Right ventricle myocardium inferior (tissue), 1 donor: ENCODE results near the gene MARCHF3. TPM values are rescaled to one million over a fixed set of nuclear protein-coding genes. Genes with fewer than 3 reads are reported as not detected.
A peak's percentile ranks its signal among the peaks of the same experiment; 100 is the strongest.
"Not testable (repeated sequence)": the region's sequence is repeated elsewhere in the genome, so short reads cannot be mapped to it uniquely, and the experiment has no call there.

Experiments
- ATAC-seq: fragments of 200-7000 bp; cut with Tn5 transposase; one replicate; pipeline ENCODE4 v1.9.1; 2020; ENCODE audit warnings: mild to moderate bottlenecking, moderate library complexity
- DNase-seq: peaks from one replicate; pipeline ENCODE4 v3.0.0; 2021; ENCODE audit errors: missing footprints
- intact Hi-C: fragments of 100-400 bp; cut with DNase I; formaldehyde crosslinking; loops from one replicate; pipeline ENCODE4 v1.11.0; 2022
- total RNA-seq: library from RNA; stranded (reverse); fragmentation: NEBNext Ultra II Directional; extraction: Animal tissue kit (Norgen Biotek cat#: 25700); gene quantifications from one replicate; pipeline ENCODE4 v1.2.1, GENCODE V29; 2021
- donor health status: DM: no; HTN: yes; CAD: no; lungs with severe emphysema.

Gene MARCHF3
- total RNA-seq, 1 donor from 2014 or later = 30.1 TPM

GRCh38 chr5:126914801-126915436 lies 115.4 kb downstream of the MARCHF3 start:
- ATAC-seq (peak; percentile 57), DNase-seq (no peak)
- intact Hi-C loops = no loop called here

- intact Hi-C loops = no loop called here
- no peak for DNase-seq
- ATAC-seq = no peak
These were observed 117.7 kb downstream of the MARCHF3 start for GRCh38 chr5:126912616-126913200.

- no peak for DNase-seq
- intact Hi-C loops = no loop called here
- no peak for ATAC-seq
These were observed 118.4 kb downstream of the MARCHF3 start for GRCh38 chr5:126911986-126912385.

GRCh38 chr5:126909856-126910255 lies 120.5 kb downstream of the MARCHF3 start:
- no peak for ATAC-seq
- intact Hi-C loops = no loop called here
- no peak for DNase-seq

- intact Hi-C loops, DNase-seq, ATAC-seq: not testable (repeated sequence)
These were observed 126.0 kb downstream of the MARCHF3 start for GRCh38 chr5:126904407-126904806.

GRCh38 chr5:126900796-126901195 lies 129.6 kb downstream of the MARCHF3 start:
- DNase-seq (no peak), ATAC-seq (no peak)
- intact Hi-C loops = no loop called here

GRCh38 chr5:126899476-126899875 lies 130.9 kb downstream of the MARCHF3 start:
- DNase-seq = no peak
- no peak for ATAC-seq
- intact Hi-C loops = no loop called here

- DNase-seq (no peak), ATAC-seq (no peak)
- intact Hi-C loops = no loop called here
These were observed 132.3 kb downstream of the MARCHF3 start for GRCh38 chr5:126897851-126898630.

GRCh38 chr5:126896170-126896702 lies 134.1 kb downstream of the MARCHF3 start:
- intact Hi-C loops = no loop called here
- ATAC-seq = no peak
- no peak for DNase-seq

GRCh38 chr5:126895712-126896111 lies 134.6 kb downstream of the MARCHF3 start:
- intact Hi-C loops, ATAC-seq, DNase-seq: not testable (repeated sequence)

GRCh38 chr5:126890414-126890813 lies 139.9 kb downstream of the MARCHF3 start:
- ATAC-seq, DNase-seq, intact Hi-C loops: not testable (repeated sequence)

GRCh38 chr5:126888175-126888574 lies 142.2 kb downstream of the MARCHF3 start:
- intact Hi-C loops = no loop called here
- ATAC-seq = no peak
- no peak for DNase-seq

- intact Hi-C loops = no loop called here
- no peak for DNase-seq
- peak; percentile 68 for ATAC-seq
These were observed 146.0 kb downstream of the MARCHF3 start for GRCh38 chr5:126884269-126884819.

GRCh38 chr5:126883564-126884245 lies 146.7 kb downstream of the MARCHF3 start:
- no peak for ATAC-seq
- no peak for DNase-seq
- intact Hi-C loops = no loop called here

- DNase-seq (no peak), ATAC-seq (no peak)
- intact Hi-C loops = no loop called here
These were observed 148.3 kb downstream of the MARCHF3 start for GRCh38 chr5:126881821-126882600.

GRCh38 chr5:126878634-126879033 lies 151.7 kb downstream of the MARCHF3 start:
- no peak for DNase-seq
- intact Hi-C loops = no loop called here
- no peak for ATAC-seq

- ATAC-seq = no peak
- intact Hi-C loops = no loop called here
- DNase-seq = no peak
These were observed 152.3 kb downstream of the MARCHF3 start for GRCh38 chr5:126878085-126878484.

- DNase-seq = no peak
- intact Hi-C loops = no loop called here
- ATAC-seq = no peak
These were observed 152.8 kb downstream of the MARCHF3 start for GRCh38 chr5:126877602-126878001.
